K562 (cell line): ENCODE measurements around the gene NFATC1. TPM values are rescaled to one million over a fixed set of nuclear protein-coding genes. Genes with fewer than 3 reads are reported as not detected.
"Not testable (repeated sequence)": the region's sequence is repeated elsewhere in the genome, so short reads cannot be mapped to it uniquely, and the experiment has no call there.

Source experiments
- ATAC-seq: fragments of 200-7000 bp; cut with Tn5 transposase; 3 replicates; pipeline ENCODE4 v1.9.1; 2020; ENCODE audit warnings: moderate library complexity
- BruUV-seq: library from RNA; stranded (reverse); fragments of 400-500 nt; replicated peaks from 2 replicates; lab custom pipeline; 2021; lab: Mats Ljungman, UMichigan
- CTCF ChIA-PET: fragments of 300-600 bp; formaldehyde crosslinking; extraction: SDS; loops from one replicate; lab custom pipeline; 2021; ENCODE audit warnings: low intra/inter-chr PET ratio; lab: Yijun Ruan, JAX
- POLR2A ChIA-PET: fragments of 300-600, 350-650 bp; sonication (Branson Sonifier 250); formaldehyde crosslinking; extraction: SDS; loops from one replicate; lab custom pipeline; 2021; ENCODE audit warnings: antibody characterized with exemption, inconsistent platforms; lab: Yijun Ruan, JAX
- DNase-seq, 4 experiments: peaks; one replicate each; pipeline versions ENCODE4 v3.0.0 to v3.0.0-alpha.2; 2011 to 2018; ENCODE audit warnings: low spot score in 3 of 4, mixed read lengths in 3 of 4; ENCODE audit errors: extremely low read depth in 1 of 4
- FAIRE-seq: peaks from 2 replicates; lab custom pipeline; 2011; peaks lifted over from hg19 to GRCh38; lab: Jason Lieb, UNC
- H2AFZ ChIP-seq: 2 replicates; pipeline ENCODE4 v1.6.0; 2011; ENCODE audit warnings: low read depth, low read length, control low read depth, inconsistent platforms
- H3K27ac ChIP-seq: fragments of 200-600 bp; 3 replicates; pipeline ENCODE4 v1.8.0; 2011; ENCODE audit warnings: low read depth, mild to moderate bottlenecking, control low read depth, inconsistent platforms, low read length, moderate library complexity, mixed read lengths; ENCODE audit errors: extremely low read depth
- H3K27me3 ChIP-seq, 2 experiments: fragments of 300-600 bp in 1 of 2; 2 replicates in 1 of 2; 3 replicates in 1 of 2; pipeline versions ENCODE4 v1.6.0 to v1.8.0; 2011; ENCODE audit warnings: inconsistent platforms in 2 of 2, low read length in 2 of 2, mild to moderate bottlenecking in 1 of 2, mixed read lengths in 1 of 2, moderate library complexity in 1 of 2; ENCODE audit not compliant: control insufficient read depth in 2 of 2, insufficient read depth in 2 of 2
- H3K36me3 ChIP-seq: fragments of 300-600 bp; 3 replicates; pipeline ENCODE4 v1.8.0; 2011; ENCODE audit warnings: mild to moderate bottlenecking, low read length, inconsistent platforms; ENCODE audit not compliant: control insufficient read depth, insufficient read depth
- H3K4me1 ChIP-seq, 2 experiments: fragments of 200-600 bp in 1 of 2; replicated peaks in 1 of 2; 2 replicates in 1 of 2; 3 replicates in 1 of 2; pipeline versions ENCODE4 v1.5.1 to v1.8.0; 2011; ENCODE audit warnings: inconsistent platforms in 2 of 2, low read length in 2 of 2, mild to moderate bottlenecking in 1 of 2, mixed read lengths in 1 of 2, moderate library complexity in 1 of 2; ENCODE audit not compliant: control insufficient read depth in 2 of 2, insufficient read depth in 2 of 2
- H3K4me2 ChIP-seq: 2 replicates; pipeline ENCODE4 v1.6.1; 2011; ENCODE audit warnings: low read length, control low read depth, inconsistent platforms, mixed read lengths; ENCODE audit not compliant: insufficient read depth
- H3K4me3 ChIP-seq: fragments of 200-600 bp; sonication (generic), shearing (Covaris generic); 2 replicates; pipeline ENCODE4 v1.5.1; 2016; ENCODE audit warnings: control low read depth, inconsistent platforms
- H3K79me2 ChIP-seq: fragments of 200-600 bp; 3 replicates; pipeline ENCODE4 v1.8.0; 2011; ENCODE audit warnings: low read length, inconsistent platforms; ENCODE audit not compliant: control insufficient read depth, insufficient read depth
- H3K9ac ChIP-seq, 2 experiments: 2 replicates each; pipeline versions ENCODE4 v1.6.0 to v1.6.1; 2011; ENCODE audit warnings: low read depth in 2 of 2, low read length in 2 of 2, control low read depth in 1 of 2, inconsistent platforms in 1 of 2, mild to moderate bottlenecking in 1 of 2, mixed read lengths in 1 of 2; ENCODE audit not compliant: insufficient read depth in 1 of 2
- H3K9me1 ChIP-seq: one replicate; pipeline ENCODE4 v1.6.0; 2011; ENCODE audit warnings: inconsistent platforms, mild to moderate bottlenecking, low read length, moderate library complexity; ENCODE audit not compliant: control insufficient read depth, insufficient read depth
- H3K9me3 ChIP-seq: replicated peaks from 2 replicates; pipeline ENCODE4 v1.5.1; 2011; ENCODE audit warnings: low read depth, low read length, inconsistent platforms; ENCODE audit not compliant: control insufficient read depth, insufficient read depth
- H4K20me1 ChIP-seq: replicated peaks from 2 replicates; pipeline ENCODE4 v1.6.1; 2011; ENCODE audit warnings: low read length, inconsistent platforms, mixed read lengths; ENCODE audit not compliant: control insufficient read depth, insufficient read depth
- EGR1 ChIP-seq: fragments of 450-650 bp; conservative IDR thresholded peaks from 2 replicates; pipeline ENCODE4 v1.6.1; 2017; ENCODE audit warnings: mild to moderate bottlenecking
- ID3 ChIP-seq, 2 experiments: fragments of 250-450 bp in 1 of 2; fragments of 450-650 bp in 1 of 2; sonication (Bioruptor Pico) in 1 of 2; IDR thresholded peaks; 2 replicates each; pipeline versions ENCODE4 v1.6.1 to v1.8.0; 2016 to 2021; ENCODE audit warnings: mild to moderate bottlenecking in 2 of 2, moderate library complexity in 2 of 2, missing compliant biosample characterization in 1 of 2, missing genetic modification characterization in 1 of 2
- WGBS: fragments of 100-300 bp; shearing (Covaris generic); methylation state at CpG from one replicate; pipeline ENCODE4 v1.1.6; 2016; ENCODE audit warnings: low coverage, mixed read lengths; ENCODE audit not compliant: insufficient coverage; ENCODE audit errors: missing lambda C conversion rate; 5-methylcytosine and 5-hydroxymethylcytosine counted together
- in situ Hi-C: fragments of 300-500 bp; cut with MboI; formaldehyde crosslinking; loops from 4 replicates; pipeline ENCODE4 v1.15.0; 2018; ENCODE audit warnings: inconsistent platforms, mixed read lengths
- intact Hi-C: fragments of 100-400 bp; cut with micrococcal nuclease; formaldehyde crosslinking; loops from 2 replicates; pipeline ENCODE4 v1.14.2; 2022
- polyA plus RNA-seq, 8 experiments: library from polyadenylated mRNA; depleted of rRNA in 4 of 8; stranded (reverse) in 5 of 8; unstranded in 3 of 8; fragments of >200 nt; fragmentation: Nextera tagmentation in 2 of 8; fragmentation: Illumina TruSeq in 1 of 8; extraction: Ambion mirVana in 2 of 8; extraction: Trizol in 1 of 8; gene quantifications; 2 replicates each; pipeline versions ENCODE4 v1.2.1 to v1.2.3, GENCODE V29; 2011 to 2014; ENCODE audit warnings: inconsistent platforms in 1 of 8, missing spikeins in 1 of 8
- total RNA-seq, 7 experiments: library from RNA; depleted of rRNA in 6 of 7; stranded (reverse); fragments of >200 nt in 6 of 7; fragmentation: Illumina TruSeq in 2 of 7; extraction: Trizol in 2 of 7; gene quantifications; 2 replicates each; pipeline versions ENCODE4 v1.2.1 to v1.2.3, GENCODE V29; 2011 to 2021; ENCODE audit warnings: low replicate concordance in 1 of 7

The NFATC1 gene
- total and polyA plus RNA-seq, 9 of the 15 experiments (the other 6 are each of a cell fraction or from before 2014, with no cell fraction given): 1.1 to 16.4 (median 2.5) TPM

- POLR2A ChIA-PET; H3K79me2 ChIP-seq; in situ Hi-C loops; H3K27me3 ChIP-seq; BruUV-seq; H3K36me3 ChIP-seq; H4K20me1 ChIP-seq; H3K9me3 ChIP-seq; FAIRE-seq; CTCF ChIA-PET; H3K4me3 ChIP-seq; H3K9me1 ChIP-seq; ATAC-seq; H2AFZ ChIP-seq; TF ChIP-seq ID3 (CRISPR knock-in tag; IDR thresholded peaks at IDR 0.05): not testable (repeated sequence)
- Histone ChIP-seq H3K4me1 (peaks cover 55 to 60% of the 10 kb centered on the region in 2 experiments), H3K27ac (peak overlapping the region; percentile 78), H3K4me2 (peak overlapping the region; percentile 52), H3K9ac (peak overlapping the region in 1 of 2 experiments; percentile 43; a peak in 1 of 4 replicates)
- intact Hi-C loops: loop anchor here (10.0 kb wide), 1 partner anchor 1510 kb away; no protein-coding TSS in a partner anchor
- TF ChIP-seq ID3 (tag; IDR thresholded peaks at IDR 0.05) (0 out of 2 replicates have a peak, but pooled peaks have one; percentile 23), EGR1 (peak; percentile 77)
- DNase-seq: peak in 2 of 4 experiments; percentile 10 to 41
- WGBS: 4% methylated on average over 5 of the region's 6 CpGs
Measured at GRCh38 chr18:79504495-79504894, 108.8 kb downstream of the NFATC1 start.

GRCh38 chr18:79505465-79505864 is 109.7 kb downstream of the NFATC1 start:
- intact Hi-C loops: loop anchor here (5.0 to 10.0 kb wide), 2 partner anchors 108 to 1511 kb away; partner anchors contain the start of gene NFATC1
- in situ Hi-C loops, H3K9ac ChIP-seq, H3K4me3 ChIP-seq, FAIRE-seq, H3K4me2 ChIP-seq, ATAC-seq, BruUV-seq, H3K79me2 ChIP-seq, POLR2A ChIA-PET, H3K9me1 ChIP-seq, DNase-seq, H3K27me3 ChIP-seq, H3K27ac ChIP-seq, H3K9me3 ChIP-seq, H4K20me1 ChIP-seq, CTCF ChIA-PET, H3K36me3 ChIP-seq, H2AFZ ChIP-seq: not testable (repeated sequence)
- 8% methylated on average over 2 of the region's 3 CpGs for WGBS
- peaks cover 55 to 62% of the 10 kb centered on the region in 2 experiments for H3K4me1 ChIP-seq
- peak; percentile 59 for TF ChIP-seq EGR1
